Sigmoid colon (tissue), 7 donors: ENCODE measurements around the gene KIF7. TPM values are rescaled to one million over a fixed set of nuclear protein-coding genes. Genes with fewer than 3 reads are reported as not detected.

Experiments used
- DNase-seq: peaks from one replicate; pipeline ENCODE4 v3.0.0-alpha.2; 2019
- H3K27ac ChIP-seq, 4 donors: fragments of 200-600 bp; sonication (generic); one replicate each; pipeline ENCODE4 v1.5.1; 2016 to 2019; ENCODE audit warnings: mild to moderate bottlenecking in 1 of 4
- H3K27me3 ChIP-seq, 3 donors: fragments of 200-600 bp; sonication (generic); one replicate each; pipeline ENCODE4 v1.5.1; 2019; ENCODE audit warnings: mild to moderate bottlenecking in 1 of 3
- H3K36me3 ChIP-seq, 4 donors: fragments of 200-600 bp; sonication (generic); one replicate each; pipeline ENCODE4 v1.5.1; 2016 to 2019
- H3K4me1 ChIP-seq, 4 donors: fragments of 200-600 bp; sonication (generic); one replicate each; pipeline ENCODE4 v1.5.1; 2017 to 2019
- H3K4me3 ChIP-seq, 4 donors: fragments of 200-600 bp; sonication (generic); one replicate each; pipeline ENCODE4 v1.5.1; 2017 to 2019; ENCODE audit warnings: mild to moderate bottlenecking in 2 of 4, moderate library complexity in 1 of 4
- H3K9me3 ChIP-seq, 4 donors: fragments of 200-600 bp in 3 of 4; sonication (generic) in 3 of 4; one replicate each; pipeline versions ENCODE4 v1.5.1 to v1.6.1; 2013 to 2019
- EP300 ChIP-seq, 4 donors: sonication (generic); formaldehyde crosslinking; IDR thresholded peaks; one replicate each; pipeline ENCODE4 v1.6.1; 2017; ENCODE audit warnings: antibody characterized with exemption in 4 of 4
- POLR2A ChIP-seq, 2 donors: fragments of 450-650 bp; IDR thresholded peaks; one replicate each; pipeline ENCODE4 v1.6.1; 2016; ENCODE audit warnings: antibody characterized with exemption in 2 of 2, mild to moderate bottlenecking in 2 of 2, moderate library complexity in 2 of 2
- POLR2AphosphoS5 ChIP-seq, 4 donors: sonication (generic); formaldehyde crosslinking; IDR thresholded peaks; one replicate each; pipeline ENCODE4 v1.6.1; 2017; ENCODE audit warnings: antibody characterized with exemption in 4 of 4
- WGBS, 2 donors: extraction: QIAGEN DNeasy Blood & Tissue Kit; methylation state at CpG; one replicate each; pipeline ENCODE4 v1.1.7; 2013; 5-methylcytosine and 5-hydroxymethylcytosine counted together
- intact Hi-C: fragments of 100-400 bp; cut with DNase I; formaldehyde crosslinking; loops from one replicate; pipeline ENCODE4 v1.15.1; 2023
- polyA plus RNA-seq, 3 donors: library from polyadenylated mRNA; stranded (reverse); fragments of 200-250 nt; gene quantifications; one replicate each; pipeline ENCODE4 v1.2.3, GENCODE V29; 2013
- total RNA-seq, 4 donors: library from RNA; depleted of rRNA; stranded (reverse); fragments of >200 nt; gene quantifications; one replicate each; pipeline ENCODE4 v1.1.0, GENCODE V29; 2016
- TF ChIP-seq, protein P1 (sequence below), 4 experiments: fragments of 450-650 bp in 3 of 4; fragments of 200-600 bp in 1 of 4; IDR thresholded peaks; one replicate each; pipeline ENCODE4 v1.5.1; 2016 to 2019; ENCODE audit warnings: antibody characterized with exemption in 4 of 4, mild to moderate bottlenecking in 3 of 4, moderate library complexity in 2 of 4
- donor health status: healthy with polysubstance abuse.
- donor health status: Bipolar disorder and iron deficiency.
- donor health status: healthy.

The KIF7 gene
- total and polyA plus RNA-seq, 7 donors: 0.46 to 15.2 (median 5.4) TPM

DNA sequence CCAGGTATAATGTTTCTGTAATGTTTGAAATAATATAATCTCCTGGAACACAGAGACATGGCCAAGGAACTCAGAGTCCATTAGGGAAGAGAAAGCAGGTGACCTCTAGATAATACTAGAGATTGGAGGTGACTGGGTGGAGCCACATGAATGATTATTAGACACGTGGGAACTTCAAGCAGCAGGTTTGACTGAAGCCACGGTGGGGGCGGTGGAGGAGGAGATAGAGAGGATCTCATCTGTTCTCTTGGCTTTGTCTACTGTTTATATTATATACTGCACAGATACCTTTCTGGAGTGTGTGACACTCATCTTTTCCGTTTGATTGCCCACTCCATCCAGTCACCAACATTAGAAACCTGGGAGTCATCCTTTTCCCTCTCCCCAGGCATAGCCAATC, 33.7 kb downstream of the KIF7 start:
- no peak overlapping the region for H3K27ac ChIP-seq
- TF ChIP-seq POLR2AphosphoS5 (IDR thresholded peaks at IDR 0.05): no peak
- TF ChIP-seq POLR2A (IDR thresholded peaks at IDR 0.05): no peak
- TF ChIP-seq, protein P1, sequence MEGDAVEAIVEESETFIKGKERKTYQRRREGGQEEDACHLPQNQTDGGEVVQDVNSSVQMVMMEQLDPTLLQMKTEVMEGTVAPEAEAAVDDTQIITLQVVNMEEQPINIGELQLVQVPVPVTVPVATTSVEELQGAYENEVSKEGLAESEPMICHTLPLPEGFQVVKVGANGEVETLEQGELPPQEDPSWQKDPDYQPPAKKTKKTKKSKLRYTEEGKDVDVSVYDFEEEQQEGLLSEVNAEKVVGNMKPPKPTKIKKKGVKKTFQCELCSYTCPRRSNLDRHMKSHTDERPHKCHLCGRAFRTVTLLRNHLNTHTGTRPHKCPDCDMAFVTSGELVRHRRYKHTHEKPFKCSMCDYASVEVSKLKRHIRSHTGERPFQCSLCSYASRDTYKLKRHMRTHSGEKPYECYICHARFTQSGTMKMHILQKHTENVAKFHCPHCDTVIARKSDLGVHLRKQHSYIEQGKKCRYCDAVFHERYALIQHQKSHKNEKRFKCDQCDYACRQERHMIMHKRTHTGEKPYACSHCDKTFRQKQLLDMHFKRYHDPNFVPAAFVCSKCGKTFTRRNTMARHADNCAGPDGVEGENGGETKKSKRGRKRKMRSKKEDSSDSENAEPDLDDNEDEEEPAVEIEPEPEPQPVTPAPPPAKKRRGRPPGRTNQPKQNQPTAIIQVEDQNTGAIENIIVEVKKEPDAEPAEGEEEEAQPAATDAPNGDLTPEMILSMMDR (IDR thresholded peaks at IDR 0.05): no peak
- no peak for TF ChIP-seq EP300 (IDR thresholded peaks at IDR 0.05)
- no peak overlapping the region for H3K4me3 ChIP-seq
- H3K4me1 ChIP-seq: no peaks in the 10 kb centered on the region
- peaks cover 0 to 13% (median 0%) of the 10 kb centered on the region in 4 donors for H3K36me3 ChIP-seq
- intact Hi-C loops: no loop called here
- 74 to 82% methylated on average over 4 of the region's 4 CpGs for WGBS, 2 donors
- H3K27me3 ChIP-seq: no peaks in the 10 kb centered on the region
- DNase-seq: no peak
- no peaks in the 10 kb centered on the region for H3K9me3 ChIP-seq

GRCh38 chr15:89616228-89616627, 39.0 kb downstream of the KIF7 start:
- Histone ChIP-seq H3K4me1 (no peaks in the 10 kb centered on the region), H3K27ac (no peak overlapping the region), H3K4me3 (no peak overlapping the region), H3K36me3 (no peaks in the 10 kb centered on the region), H3K27me3 (peaks cover 0 to 9% (median 0%) of the 10 kb centered on the region in 3 donors), H3K9me3 (peaks cover 0 to 6% (median 2%) of the 10 kb centered on the region in 4 donors)
- 87 to 94% methylated on average over 4 of the region's 4 CpGs for WGBS, 2 donors
- no peak for TF ChIP-seq POLR2AphosphoS5 (IDR thresholded peaks at IDR 0.05)
- no peak for TF ChIP-seq POLR2A (IDR thresholded peaks at IDR 0.05)
- TF ChIP-seq, protein P1 (IDR thresholded peaks at IDR 0.05): no peak
- TF ChIP-seq EP300 (IDR thresholded peaks at IDR 0.05): no peak
- DNase-seq: no peak
- intact Hi-C loops: no loop called here

DNA sequence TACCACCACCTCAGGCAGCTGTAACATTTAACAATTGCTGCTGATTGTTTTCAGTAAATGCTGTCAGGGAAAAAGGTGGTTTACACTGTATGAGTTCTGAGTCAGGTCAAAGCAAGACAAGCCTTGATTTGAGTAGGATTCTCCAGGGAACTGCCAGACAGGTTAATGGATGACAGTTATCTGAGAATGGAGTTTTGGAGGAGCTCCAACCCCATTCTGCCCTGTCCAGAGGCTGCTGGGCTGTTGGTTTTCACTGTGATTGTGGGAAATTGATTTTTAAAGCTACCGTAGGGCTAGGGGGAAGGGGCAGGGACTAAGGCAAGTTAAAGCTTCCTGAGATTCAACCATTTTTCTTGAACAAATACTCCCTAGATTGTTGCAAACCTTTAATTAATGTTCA, 40.1 kb downstream of the KIF7 start:
- Histone ChIP-seq H3K36me3 (no peaks in the 10 kb centered on the region), H3K27ac (no peak overlapping the region), H3K27me3 (peaks cover 0 to 9% (median 0%) of the 10 kb centered on the region in 3 donors), H3K4me3 (no peak overlapping the region), H3K9me3 (peaks cover 0 to 6% (median 2%) of the 10 kb centered on the region in 4 donors), H3K4me1 (no peaks in the 10 kb centered on the region)
- TF ChIP-seq EP300 (IDR thresholded peaks at IDR 0.05) (no peak), POLR2AphosphoS5 (IDR thresholded peaks at IDR 0.05) (no peak), POLR2A (IDR thresholded peaks at IDR 0.05) (no peak)
- TF ChIP-seq, protein P1 (IDR thresholded peaks at IDR 0.05): no peak
- no peak for DNase-seq
- intact Hi-C loops: no loop called here
- 93 to 94% methylated on average over 1 of the region's 1 CpG for WGBS, 2 donors

GRCh38 chr15:89614164-89614563, 41.1 kb downstream of the KIF7 start:
- Histone ChIP-seq H3K4me3 (no peak overlapping the region), H3K27me3 (peaks cover 0 to 9% (median 0%) of the 10 kb centered on the region in 3 donors), H3K9me3 (peaks cover 0 to 6% (median 2%) of the 10 kb centered on the region in 4 donors), H3K36me3 (no peaks in the 10 kb centered on the region), H3K27ac (no peak overlapping the region), H3K4me1 (no peaks in the 10 kb centered on the region)
- no peak for DNase-seq
- intact Hi-C loops: no loop called here
- 93 to 95% methylated on average over 1 of the region's 1 CpG for WGBS, 2 donors
- TF ChIP-seq, protein P1 (IDR thresholded peaks at IDR 0.05): no peak
- TF ChIP-seq POLR2AphosphoS5 (IDR thresholded peaks at IDR 0.05) (no peak), POLR2A (IDR thresholded peaks at IDR 0.05) (no peak), EP300 (IDR thresholded peaks at IDR 0.05) (no peak)

DNA sequence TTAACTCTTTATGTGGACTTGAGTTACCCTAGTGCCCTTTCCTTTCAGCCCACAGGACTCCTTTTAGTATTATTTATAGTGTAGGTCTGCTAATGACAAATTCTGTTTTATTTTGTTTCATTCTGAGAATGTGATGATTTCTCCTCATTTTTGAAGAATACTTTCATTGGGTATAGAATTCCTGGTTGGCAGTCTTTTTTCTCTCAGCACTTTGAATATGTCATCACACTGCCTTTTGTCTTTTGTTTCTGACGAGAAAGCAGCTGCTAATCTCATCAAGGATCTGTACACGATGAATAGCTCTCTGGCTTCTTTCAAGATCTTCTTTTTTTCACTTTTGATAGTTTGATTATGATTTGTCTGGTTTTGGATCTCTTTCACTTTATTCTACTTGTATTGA, 42.2 kb downstream of the KIF7 start:
- intact Hi-C loops: no loop called here
- Histone ChIP-seq H3K27ac (no peak overlapping the region), H3K4me3 (no peak overlapping the region), H3K36me3 (no peaks in the 10 kb centered on the region), H3K4me1 (no peaks in the 10 kb centered on the region), H3K9me3 (peaks cover 0 to 6% (median 2%) of the 10 kb centered on the region in 4 donors), H3K27me3 (peaks cover 0 to 9% (median 0%) of the 10 kb centered on the region in 3 donors)
- 90 to 98% methylated on average over 2 of the region's 2 CpGs for WGBS, 2 donors
- no peak for TF ChIP-seq POLR2A (IDR thresholded peaks at IDR 0.05)
- no peak for TF ChIP-seq POLR2AphosphoS5 (IDR thresholded peaks at IDR 0.05)
- TF ChIP-seq, protein P1 (IDR thresholded peaks at IDR 0.05): no peak
- no peak for TF ChIP-seq EP300 (IDR thresholded peaks at IDR 0.05)
- DNase-seq: no peak
